Measurements from ENCODE around the gene DIPK1A.

DNA sequence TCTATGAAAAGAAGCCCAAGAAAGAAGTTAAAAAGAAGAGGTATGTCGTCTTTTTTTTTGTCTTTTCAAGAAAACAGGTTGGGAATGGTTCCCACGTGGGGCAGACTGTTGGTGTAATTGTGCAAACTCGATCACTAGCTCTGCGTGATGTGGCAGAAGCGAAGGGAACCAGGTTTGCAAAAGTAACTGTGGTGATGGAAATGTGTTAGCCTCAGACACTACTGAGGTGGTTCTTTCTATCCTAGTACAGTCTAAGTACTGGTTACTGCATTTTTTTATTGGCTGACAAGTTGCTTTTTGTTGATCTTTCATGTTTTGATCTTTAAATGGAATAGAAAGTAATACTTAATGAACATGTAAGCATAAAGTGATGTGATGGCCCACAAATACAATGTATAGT, 120.7 kb downstream of the DIPK1A start:
- TF ChIP-seq, protein P1, sequence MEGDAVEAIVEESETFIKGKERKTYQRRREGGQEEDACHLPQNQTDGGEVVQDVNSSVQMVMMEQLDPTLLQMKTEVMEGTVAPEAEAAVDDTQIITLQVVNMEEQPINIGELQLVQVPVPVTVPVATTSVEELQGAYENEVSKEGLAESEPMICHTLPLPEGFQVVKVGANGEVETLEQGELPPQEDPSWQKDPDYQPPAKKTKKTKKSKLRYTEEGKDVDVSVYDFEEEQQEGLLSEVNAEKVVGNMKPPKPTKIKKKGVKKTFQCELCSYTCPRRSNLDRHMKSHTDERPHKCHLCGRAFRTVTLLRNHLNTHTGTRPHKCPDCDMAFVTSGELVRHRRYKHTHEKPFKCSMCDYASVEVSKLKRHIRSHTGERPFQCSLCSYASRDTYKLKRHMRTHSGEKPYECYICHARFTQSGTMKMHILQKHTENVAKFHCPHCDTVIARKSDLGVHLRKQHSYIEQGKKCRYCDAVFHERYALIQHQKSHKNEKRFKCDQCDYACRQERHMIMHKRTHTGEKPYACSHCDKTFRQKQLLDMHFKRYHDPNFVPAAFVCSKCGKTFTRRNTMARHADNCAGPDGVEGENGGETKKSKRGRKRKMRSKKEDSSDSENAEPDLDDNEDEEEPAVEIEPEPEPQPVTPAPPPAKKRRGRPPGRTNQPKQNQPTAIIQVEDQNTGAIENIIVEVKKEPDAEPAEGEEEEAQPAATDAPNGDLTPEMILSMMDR (IDR thresholded peaks at IDR 0.05): no peak
- TF ChIP-seq, protein P2, sequence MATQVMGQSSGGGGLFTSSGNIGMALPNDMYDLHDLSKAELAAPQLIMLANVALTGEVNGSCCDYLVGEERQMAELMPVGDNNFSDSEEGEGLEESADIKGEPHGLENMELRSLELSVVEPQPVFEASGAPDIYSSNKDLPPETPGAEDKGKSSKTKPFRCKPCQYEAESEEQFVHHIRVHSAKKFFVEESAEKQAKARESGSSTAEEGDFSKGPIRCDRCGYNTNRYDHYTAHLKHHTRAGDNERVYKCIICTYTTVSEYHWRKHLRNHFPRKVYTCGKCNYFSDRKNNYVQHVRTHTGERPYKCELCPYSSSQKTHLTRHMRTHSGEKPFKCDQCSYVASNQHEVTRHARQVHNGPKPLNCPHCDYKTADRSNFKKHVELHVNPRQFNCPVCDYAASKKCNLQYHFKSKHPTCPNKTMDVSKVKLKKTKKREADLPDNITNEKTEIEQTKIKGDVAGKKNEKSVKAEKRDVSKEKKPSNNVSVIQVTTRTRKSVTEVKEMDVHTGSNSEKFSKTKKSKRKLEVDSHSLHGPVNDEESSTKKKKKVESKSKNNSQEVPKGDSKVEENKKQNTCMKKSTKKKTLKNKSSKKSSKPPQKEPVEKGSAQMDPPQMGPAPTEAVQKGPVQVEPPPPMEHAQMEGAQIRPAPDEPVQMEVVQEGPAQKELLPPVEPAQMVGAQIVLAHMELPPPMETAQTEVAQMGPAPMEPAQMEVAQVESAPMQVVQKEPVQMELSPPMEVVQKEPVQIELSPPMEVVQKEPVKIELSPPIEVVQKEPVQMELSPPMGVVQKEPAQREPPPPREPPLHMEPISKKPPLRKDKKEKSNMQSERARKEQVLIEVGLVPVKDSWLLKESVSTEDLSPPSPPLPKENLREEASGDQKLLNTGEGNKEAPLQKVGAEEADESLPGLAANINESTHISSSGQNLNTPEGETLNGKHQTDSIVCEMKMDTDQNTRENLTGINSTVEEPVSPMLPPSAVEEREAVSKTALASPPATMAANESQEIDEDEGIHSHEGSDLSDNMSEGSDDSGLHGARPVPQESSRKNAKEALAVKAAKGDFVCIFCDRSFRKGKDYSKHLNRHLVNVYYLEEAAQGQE (IDR thresholded peaks at IDR 0.05; ENCODE audit: insufficient read depth in 1 of 2, low read depth in 2 of 2, low read length in 1 of 2): no peak

Data from Panc1 (cell line).